K562 treated with DMSO at 1 percent for 12 hours (cell line): Measurements from ENCODE around the gene RAD54L2. TPM values are rescaled to one million over a fixed set of nuclear protein-coding genes. Genes with fewer than 3 reads are reported as not detected.

Experiments used
- total RNA-seq: library from RNA; unstranded; fragments of 300-600 nt; gene quantifications from 2 replicates; pipeline ENCODE4 v1.2.3, GENCODE V29; 2022; ENCODE audit not compliant: insufficient read depth

Gene RAD54L2, protein sequence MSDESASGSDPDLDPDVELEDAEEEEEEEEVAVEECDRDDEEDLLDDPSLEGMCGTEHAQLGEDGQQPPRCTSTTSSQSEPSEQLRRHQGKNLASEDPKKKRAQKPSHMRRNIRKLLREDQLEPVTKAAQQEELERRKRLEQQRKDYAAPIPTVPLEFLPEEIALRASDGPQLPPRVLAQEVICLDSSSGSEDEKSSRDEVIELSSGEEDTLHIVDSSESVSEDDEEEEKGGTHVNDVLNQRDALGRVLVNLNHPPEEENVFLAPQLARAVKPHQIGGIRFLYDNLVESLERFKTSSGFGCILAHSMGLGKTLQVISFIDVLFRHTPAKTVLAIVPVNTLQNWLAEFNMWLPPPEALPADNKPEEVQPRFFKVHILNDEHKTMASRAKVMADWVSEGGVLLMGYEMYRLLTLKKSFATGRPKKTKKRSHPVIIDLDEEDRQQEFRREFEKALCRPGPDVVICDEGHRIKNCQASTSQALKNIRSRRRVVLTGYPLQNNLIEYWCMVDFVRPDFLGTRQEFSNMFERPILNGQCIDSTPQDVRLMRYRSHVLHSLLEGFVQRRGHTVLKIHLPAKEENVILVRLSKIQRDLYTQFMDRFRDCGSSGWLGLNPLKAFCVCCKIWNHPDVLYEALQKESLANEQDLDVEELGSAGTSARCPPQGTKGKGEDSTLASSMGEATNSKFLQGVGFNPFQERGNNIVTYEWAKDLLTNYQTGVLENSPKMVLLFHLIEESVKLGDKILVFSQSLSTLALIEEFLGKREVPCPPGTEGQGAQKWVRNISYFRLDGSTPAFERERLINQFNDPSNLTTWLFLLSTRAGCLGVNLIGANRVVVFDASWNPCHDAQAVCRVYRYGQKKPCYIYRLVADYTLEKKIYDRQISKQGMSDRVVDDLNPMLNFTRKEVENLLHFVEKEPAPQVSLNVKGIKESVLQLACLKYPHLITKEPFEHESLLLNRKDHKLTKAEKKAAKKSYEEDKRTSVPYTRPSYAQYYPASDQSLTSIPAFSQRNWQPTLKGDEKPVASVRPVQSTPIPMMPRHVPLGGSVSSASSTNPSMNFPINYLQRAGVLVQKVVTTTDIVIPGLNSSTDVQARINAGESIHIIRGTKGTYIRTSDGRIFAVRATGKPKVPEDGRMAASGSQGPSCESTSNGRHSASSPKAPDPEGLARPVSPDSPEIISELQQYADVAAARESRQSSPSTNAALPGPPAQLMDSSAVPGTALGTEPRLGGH (N-terminal part only)
- total RNA-seq: 2.1 and 8.0 TPM in 2 replicates

DNA sequence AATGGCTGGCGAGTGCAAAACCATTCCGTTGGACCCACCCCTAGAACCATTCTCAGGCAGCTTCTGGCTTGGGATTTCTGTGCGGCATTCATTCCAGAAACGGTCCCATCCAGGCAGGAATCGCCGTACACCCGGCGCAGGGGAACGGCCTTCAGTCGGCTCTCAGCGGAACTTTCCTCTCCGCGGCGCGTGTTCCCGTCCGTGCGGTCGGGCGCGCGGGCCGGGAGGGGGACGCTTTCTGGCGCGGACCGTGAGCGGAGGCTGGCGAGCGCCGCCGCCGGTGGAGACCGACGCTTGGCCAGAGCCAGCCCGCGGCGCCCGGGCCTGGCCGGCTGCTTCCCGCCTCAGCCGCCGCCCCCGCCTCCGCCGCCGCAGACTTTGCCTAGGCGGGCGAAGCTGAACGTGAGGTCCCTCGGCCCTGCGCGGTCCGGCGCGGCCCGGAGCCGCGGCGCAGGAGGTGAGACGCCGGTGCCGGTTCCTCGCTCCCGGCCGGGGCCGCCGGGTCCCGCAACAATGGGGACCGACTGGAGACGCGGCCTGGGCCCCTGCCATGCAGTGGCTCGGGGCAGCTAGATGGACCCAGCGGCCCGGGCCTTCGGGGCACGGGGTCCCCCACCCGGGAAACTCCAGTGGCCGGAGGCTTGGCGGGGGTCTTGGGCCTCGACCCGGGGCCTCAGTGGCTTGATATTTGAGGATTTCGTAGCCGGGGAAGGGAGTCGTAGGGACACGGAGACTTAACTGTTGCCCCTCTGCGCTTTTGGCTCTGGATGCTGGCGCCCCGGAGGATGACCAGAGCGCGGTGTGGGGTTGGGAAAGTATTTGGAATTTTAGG, at the start of gene RAD54L2:
RAD54L2 (plus strand) TSS at position 261 of the 832 bp plus-strand sequence. CDS start 51,702 bp downstream, outside the sequence.

Other genes with a start within 250 kb of the RAD54L2 start
- 52.0 and 60.6 TPM in 2 replicates for gene MANF, start 153.4 kb upstream of the RAD54L2 start, total RNA-seq
- gene RBM15B, start 147.4 kb upstream of the RAD54L2 start, total RNA-seq: 8.2 and 14.4 TPM in 2 replicates
- 3.0 and 13.0 TPM in 2 replicates for gene DCAF1, start 38.7 kb upstream of the RAD54L2 start, total RNA-seq
- 40.3 and 42.6 TPM in 2 replicates for gene TEX264, start 132.5 kb downstream of the RAD54L2 start, total RNA-seq
- 0.44 TPM in 1 of 2 replicates, not detected in the other for gene GRM2, start 168.3 kb downstream of the RAD54L2 start, total RNA-seq
- not detected in 2 replicates for gene IQCF6, start 240.5 kb downstream of the RAD54L2 start, total RNA-seq